GM19239 (cell line): ENCODE measurements around the gene NFATC3.

Experiments used
- DNase-seq: peaks from one replicate; pipeline ENCODE4 v3.0.0; 2011; ENCODE audit warnings: low spot score; ENCODE audit not compliant: insufficient read length
- FAIRE-seq: peaks from 2 replicates; lab custom pipeline; 2011; peaks lifted over from hg19 to GRCh38; lab: Jason Lieb, UNC

Gene NFATC3

DNA sequence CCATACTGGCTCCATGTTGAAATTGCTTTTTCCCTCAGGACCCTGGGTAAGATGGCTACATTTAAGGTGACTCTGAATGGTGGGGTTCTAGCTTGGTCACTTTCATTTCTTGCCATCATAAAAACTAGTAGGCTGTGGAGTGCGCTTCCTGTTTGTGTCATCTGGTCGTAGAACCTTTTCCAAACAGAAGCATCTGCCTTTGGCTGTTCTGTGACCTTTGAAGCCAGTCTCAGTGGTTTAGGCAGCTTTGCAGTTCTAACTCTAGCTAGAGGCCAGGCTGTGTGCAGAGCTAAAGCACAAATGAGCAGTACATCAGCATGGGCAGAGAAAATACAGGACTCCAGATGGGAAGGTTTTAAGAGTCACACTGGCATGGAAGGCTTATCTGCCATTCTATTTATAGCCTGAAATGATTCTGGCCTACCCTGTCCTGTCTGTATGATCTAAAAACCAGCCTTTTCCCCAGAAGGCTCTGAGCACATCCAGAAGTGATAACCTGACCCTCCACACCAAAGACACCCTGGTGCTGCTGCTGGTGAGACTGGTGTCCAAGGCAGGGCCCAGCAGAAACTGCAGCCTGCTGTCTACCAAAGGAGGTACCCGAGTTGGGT lies 142.1 kb downstream of the NFATC3 start:
- FAIRE-seq (peak; percentile 90), DNase-seq (peak; percentile 33)

DNA sequence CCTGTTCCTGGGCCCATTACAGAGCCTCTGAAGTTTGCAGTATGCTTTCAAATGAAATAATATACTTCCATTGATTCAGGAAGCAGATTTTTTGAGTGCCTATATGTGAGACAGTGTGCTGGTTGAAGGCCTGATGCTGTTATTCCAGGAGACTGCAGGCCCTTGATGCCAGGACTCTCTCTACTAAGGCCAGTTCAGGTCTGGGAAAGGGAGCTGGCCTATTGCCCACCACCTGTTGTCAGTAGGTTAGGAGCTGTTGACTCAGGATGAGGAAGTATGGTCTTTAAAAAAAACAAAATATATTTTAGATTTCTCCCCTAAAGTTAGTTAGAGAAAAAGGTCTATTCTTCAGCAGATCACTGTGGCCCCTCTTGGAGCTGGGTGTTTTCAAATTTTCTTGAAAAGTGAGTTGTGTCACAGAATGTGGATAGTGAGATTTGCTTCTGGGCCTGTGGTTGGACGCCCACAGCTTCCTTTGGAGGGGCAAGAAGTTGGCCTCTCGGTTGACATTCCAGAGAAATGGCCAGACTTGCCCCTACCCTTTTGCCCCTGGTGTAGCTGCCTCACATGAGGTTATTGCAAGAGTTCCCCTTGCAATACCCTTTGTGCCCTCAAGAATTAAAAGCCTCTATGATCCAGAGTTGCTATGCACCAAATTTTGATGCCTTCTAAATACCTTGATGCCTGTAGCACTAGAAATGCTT lies 142.8 kb downstream of the NFATC3 start:
- FAIRE-seq: no peak
- DNase-seq: no peak

DNA sequence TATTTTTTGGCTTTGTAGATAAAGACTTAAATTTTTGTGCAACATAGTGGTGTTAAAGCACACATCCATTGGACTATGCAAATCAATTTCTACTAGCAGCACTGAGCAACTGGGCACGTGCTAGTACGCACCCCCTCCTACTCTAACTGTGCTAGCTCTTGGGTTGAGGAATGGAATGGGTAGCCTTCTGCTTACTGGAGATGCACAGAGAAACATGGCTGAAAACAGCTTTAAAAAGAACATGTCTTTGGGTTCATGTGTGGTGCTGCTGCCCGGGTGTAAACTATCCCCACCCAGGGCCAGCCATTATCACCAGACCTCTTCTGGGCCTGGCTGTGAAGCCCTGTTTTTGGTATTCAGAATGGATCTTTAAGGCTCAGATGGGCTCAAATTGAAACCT lies 143.5 kb downstream of the NFATC3 start:
- FAIRE-seq (no peak), DNase-seq (no peak)

DNA sequence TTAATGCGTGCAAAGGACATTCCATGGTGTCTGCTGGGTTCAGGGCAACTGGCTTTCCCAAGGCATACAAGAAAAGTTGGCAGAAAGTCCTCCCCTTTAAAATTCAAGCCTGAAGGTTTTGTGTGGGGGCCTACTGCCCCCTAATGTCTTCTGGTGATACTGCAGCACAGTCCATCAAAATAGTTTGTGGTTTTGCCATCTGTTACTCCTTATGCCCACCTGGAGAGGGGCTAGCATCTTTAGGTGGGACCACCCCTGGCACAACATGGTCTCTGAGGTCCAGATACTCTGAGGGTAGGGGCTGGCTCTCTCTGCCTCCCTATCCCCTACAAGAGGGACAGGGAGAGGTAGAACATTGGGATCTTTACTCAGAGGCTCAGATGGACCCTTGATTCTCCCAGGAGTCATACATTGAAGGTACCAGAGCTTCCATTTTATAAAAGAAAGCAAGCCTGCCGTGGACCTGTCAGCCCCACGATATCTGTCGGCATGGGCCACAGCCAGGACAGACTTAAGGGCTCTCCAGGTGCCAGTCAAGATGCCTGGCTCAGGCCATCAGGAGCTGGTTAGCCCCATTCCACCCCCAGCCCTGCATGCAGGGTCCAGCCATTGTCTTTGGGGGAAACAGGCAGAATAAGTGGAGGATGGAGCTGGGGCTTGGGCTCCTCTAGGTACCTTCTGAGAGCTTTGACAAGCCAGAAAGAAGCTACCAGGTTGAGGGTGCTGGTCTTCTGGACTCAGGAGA lies 144.4 kb downstream of the NFATC3 start:
- DNase-seq: peak; percentile 40
- peak; percentile 92 for FAIRE-seq

DNA sequence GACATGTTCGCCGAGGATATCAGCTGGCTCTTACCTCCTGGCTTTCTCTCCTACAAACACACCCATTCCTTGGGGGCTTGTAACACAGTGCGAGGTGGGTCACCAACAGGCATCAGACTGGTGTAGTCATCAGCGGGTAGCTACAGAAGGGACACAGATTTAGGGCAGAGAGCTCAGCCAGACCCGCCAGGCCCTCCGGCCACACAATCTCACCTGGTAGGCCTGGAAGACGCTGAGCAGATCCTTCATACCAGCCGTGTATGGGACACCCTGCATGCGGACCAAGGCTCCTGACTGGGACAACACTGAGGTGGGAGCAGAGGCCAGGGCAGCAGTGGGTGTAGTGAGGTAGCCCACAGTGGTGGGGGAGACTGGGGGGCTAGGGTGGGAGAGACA lies 145.0 kb downstream of the NFATC3 start:
- no peak for DNase-seq
- no peak for FAIRE-seq

DNA sequence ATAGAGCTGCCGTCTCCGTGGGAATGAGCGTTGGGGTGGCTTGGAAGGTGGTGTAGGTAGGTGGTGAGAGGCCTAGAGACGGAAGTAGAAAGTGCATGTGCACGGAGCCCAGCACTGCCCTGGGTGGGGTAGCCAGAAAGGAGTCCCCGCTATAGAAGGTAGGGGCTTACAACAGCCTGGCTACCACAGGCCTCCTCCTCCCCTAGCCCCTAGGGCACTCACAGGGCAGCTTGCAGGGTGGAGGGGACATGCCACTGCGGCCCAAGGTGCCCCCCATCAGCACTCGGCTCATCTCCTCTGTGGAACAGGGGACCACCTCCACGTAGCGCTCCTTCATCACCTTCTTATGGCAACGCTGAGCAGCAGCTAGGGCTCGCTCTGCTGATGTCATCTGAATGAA lies 145.8 kb downstream of the NFATC3 start:
- DNase-seq (no peak), FAIRE-seq (no peak)

DNA sequence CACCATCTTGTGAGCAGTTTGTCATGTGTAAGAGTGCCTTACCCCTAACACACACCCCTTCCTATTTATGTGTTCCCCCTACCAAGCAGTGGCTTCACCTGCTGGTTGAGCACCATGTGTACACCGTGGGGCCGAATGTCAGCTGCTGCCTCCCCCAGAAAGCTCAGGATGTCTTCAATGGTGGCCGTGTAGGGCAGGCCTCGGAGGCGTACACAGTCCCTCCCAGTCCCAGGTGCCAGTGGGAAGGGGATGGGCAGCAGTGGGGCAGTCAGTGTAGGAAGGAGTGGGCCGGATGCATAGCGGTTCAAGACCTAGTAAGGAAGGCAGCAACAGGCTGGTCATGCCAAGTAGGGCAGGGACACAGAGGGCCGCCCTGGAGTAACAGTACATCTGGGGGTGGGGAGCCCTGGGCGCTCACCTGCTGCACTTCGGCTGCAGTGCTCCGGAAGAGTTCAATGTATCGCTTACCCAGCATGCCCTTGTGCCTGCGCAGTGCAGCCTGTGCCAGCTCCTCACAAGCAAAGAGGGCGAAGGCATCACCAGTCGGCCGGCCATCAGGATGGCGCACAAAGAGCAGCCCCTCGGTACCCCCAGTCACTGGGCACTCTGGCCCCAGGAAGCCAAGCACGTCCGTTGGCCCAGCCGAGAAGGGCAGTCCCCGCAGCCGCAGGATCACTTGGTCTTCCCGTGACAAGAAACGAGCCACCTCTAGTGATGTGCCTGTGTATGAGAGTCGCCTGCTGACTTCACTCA lies 146.4 kb downstream of the NFATC3 start:
- DNase-seq: no peak
- FAIRE-seq: no peak

DNA sequence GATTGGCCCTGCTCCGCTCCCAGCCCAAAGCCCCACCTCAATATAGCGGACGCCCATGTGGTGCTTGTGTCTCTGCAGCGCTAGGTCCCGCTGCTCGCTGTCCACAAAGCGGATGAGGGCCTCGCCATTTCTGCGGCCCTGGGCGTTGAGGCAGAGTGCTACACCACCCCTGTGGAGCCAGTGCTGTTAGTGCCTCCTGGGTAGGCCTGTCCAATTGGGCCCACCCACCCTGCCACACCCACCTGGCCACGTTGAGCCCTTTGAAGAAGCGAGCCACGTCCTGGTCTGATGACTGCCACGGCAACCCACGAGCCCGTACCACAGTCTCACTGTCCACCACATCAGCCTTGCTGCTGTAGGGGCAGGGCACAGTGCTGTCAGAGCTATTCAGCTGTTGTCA lies 147.2 kb downstream of the NFATC3 start:
- FAIRE-seq (no peak), DNase-seq (no peak)

DNA sequence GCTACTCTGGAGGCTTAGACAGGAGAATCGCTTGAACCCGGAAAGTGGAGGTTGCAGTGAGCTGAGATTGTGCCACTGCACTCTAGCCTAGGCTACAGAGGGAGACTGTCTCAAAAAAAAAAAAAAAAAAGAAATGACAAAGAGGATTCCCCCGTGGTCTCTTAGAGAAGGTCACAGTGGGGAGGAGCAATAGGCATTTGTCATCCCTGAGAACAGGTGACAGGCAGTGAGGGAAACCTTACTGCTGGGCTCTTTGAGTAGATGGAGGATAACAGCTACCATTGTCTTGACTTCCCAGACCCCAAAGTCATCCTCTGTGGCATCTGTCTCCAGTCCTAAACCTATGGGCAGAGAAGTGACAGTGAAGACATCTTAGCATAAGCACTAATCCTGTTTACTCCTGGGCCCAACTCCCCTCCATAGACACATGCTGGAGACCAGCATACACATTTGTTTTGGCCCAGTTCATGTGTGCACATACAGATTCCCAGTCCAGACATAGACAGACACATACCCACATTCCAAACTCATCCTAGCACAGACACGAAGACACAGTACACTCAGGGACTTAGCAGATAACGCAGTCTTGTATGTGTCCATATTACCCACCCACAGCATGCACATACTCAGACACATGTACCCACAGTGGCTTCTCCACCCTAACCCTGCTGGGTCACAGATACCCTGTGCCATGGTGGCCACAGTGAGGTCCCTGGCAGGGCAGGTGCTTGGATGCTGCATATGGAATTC lies 148.1 kb downstream of the NFATC3 start:
- DNase-seq (no peak), FAIRE-seq (no peak)

DNA sequence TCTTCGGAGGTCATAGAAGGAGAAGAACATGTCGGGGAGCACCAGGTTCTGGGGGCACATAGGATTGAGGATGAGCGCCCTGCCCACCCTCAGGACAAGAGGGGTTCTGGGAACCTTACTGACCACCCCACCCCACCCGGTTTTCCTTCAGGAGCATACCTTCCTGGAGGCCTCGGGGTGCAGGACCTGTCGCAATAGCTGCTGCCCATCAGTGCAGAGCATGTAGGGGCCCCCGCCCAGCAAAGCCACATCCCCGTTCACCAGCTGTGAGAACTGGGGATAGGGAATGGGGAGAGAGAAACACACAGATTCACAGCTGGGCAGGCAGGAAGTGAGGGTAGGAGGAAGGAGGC lies 148.6 kb downstream of the NFATC3 start:
- FAIRE-seq: no peak
- no peak for DNase-seq

DNA sequence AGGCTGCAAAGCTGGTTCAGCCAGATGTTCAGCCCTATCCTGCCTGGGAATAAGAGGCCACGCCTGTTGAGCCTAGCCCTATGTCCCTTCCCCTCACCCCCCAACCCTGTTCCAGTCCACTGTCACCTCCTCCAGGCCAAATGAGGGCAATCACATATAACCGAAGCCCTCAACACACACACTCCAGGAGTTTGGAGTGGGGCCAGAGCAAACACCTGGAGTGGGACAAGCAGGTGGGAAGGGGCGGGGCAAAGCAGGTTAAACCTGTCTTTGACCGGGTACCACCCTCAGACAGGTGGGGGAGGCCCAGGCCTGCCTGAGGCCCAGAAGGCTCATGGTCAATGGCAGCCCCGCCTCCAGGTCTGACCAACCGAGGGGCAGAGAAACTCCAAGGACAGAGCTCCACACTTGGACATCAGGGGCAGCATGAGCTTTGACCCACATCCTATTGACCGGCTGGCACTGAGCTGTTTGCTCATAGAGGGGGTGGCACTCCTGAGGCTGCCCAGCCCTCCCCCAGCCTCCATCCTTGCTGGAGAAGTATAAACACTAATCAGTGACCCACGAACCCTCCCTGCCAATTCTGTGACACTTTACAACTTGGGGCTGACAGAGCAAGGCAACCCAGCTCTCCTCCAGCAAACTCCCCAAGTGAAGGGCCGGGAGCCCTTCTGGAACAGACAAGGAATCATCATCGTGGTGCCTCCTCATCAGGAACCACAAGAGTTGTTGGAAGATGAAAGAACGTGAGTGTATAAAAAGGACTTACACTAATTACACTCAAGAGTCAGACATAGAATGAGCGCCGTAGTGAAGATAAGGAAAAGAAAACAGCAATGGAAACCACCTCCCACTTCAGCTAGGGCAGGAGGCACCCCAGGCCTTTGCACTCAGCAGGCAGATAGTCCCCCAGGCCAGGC lies 149.3 kb downstream of the NFATC3 start:
- FAIRE-seq: no peak
- no peak for DNase-seq

DNA sequence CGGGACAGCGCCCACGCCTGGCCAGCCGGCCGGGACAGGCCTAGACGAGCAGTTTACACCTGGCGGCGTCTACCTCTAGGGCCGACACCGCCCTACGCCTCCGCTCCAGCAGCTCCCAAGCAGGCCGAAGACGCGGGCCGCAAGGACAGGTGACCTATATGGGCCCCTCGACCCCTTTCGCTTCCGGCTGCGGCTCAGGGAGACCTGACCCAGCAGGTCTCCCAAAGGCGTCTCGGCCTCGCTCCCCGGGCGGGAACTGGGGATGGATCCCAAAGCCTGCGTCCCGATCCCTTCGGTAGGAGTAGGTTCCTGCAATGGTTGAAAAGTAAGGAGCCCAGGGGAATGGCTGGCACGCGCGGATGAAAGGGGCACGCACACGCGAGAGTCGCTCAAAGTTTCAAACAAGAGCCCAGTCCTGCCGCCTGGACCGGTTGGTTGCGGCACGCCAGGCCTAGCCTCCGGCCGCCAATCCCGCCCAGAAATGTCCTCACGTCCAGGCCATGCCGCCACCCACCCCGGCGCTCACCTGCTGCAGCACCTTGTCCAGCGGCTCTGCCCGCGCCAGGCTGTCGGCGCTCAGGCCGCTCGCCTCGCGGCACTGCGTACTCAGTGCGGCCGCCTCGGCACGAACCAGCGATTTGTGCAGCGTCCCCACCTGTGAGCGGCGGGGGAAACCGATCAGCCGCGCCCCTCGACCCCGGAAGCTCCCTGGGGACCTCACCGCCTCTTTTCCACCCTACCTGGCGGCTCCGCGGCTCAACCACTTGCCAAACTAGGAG lies 150.1 kb downstream of the NFATC3 start:
- DNase-seq: no peak
- no peak for FAIRE-seq

DNA sequence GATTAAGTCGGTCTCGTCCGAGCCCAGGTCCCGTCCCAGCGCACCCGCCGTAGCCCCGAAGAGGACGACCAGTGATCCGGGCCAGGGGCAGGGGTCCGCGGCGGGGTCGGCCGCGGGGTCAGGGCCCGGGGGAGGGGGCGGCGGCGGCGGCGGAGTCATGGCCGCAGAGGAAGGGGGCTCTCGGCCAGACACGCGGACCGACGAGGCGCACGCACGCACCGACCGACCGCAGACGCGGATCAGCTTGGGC lies 150.6 kb downstream of the NFATC3 start, which contains the start of gene ESRP2:
Gene ESRP2 (minus strand): TSS at position 241 of the 250 bp plus-strand sequence. CDS start 82 bp downstream, at position 159.
- FAIRE-seq (no peak), DNase-seq (no peak)

DNA sequence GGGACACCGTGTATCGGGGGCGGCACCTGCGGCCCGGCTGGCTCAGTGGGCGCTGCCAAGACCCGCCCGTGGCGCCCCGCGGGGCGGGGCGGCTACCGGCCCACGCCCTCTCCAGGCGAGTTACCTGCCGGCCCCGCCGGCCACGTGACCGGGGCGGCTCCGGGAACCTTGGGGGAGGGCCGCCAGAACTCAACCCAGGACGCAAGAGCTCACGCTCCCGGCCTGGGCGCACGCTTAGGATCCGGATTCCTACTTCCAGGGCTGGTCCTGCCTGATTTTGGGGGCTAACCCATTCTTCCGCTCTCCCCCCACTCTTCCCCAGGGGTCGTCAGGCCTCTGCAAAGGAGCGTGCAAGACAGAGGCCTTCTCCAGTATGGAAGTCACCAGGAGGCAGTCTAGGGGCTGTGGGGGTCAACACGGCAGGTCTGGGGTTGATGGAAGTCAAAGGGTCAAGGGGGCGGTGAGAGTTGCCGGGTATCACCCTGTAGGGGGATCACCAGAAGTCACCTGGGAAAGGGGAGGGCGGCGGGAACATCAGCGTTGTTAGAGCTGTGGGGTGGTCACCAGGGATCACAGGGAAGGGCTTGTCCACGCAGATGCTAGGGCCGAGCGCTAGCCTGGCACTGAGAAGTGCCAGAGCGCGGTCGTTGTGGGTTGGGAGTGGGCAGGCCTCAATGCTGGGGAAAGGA lies 151.1 kb downstream of the NFATC3 start:
- DNase-seq (peak; percentile 41), FAIRE-seq (peak; percentile 33)

DNA sequence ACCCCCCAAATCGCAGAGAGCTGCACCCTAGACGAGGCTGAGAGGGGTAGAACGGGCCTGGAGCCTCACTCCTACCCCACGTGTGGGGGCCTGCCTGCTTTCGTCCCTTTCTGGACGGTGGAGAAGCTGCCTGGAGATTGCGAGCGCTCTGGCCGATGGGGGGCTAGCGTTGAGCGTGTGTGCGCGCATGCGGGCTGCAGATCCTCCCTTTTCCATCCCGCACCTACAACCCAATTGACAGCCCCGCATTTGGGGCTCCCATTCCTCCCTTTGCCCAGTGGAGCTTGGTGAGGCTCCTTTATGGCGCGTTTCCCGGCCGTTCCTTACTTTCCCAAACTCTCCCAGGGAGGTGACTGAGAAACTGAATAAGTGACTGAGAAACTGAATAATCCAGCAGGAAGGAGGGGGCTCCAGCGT lies 151.7 kb downstream of the NFATC3 start:
- DNase-seq (peak; percentile 51), FAIRE-seq (no peak)

DNA sequence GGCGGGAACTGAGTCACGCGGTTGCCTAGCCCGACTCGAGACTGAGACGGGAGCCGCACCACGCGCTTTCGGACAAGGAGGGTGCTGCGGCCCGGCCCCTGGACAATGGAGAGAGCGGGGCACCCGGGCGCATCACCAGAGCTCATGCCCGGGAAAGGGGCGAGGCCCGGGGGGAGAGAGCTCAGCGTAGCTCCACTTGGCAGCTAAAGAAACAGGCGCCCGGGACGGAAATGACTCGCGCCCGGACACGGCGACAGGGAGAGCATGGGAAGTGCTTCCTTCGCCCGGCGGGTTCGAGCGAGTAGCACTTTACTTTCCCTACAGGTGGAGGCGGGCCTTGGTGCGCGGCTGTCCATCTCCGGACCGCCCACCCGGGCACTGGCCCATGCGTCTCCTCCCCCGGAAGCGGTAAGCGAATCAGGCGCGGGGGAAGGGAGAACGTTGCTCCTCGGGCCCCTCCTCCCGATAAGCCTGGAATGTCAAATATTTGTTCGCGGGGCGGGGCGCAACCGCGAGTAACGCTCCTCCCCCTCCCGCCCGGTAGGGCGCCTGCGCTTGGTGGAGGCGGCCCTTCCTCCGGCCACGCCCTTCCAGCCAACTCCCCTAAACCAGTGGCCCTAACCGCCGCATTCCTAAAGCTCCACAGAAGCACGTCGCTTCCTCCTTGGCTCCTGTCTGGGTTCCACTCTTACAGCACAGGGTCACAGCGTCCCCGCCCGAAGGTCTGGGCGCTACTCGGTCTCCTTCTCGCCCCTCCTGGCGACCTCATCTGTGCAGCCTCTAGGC lies 152.3 kb downstream of the NFATC3 start:
- DNase-seq (peak; percentile 96), FAIRE-seq (peak; percentile 97)

DNA sequence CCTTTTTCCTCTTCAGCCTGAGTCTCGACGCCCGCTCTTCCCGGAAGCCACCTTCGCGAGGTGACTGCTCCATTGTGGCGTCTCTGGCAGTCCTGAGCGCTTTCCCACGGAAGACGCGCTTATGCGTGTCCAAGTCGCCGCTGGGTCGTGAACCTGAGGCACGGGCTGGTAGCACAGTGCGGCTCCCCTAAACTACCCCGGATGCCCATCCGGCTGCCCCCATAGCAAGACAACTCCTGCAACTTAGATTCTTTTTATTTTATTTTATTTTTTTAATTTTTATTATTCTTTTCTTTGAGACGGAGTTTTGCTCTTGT lies 152.8 kb downstream of the NFATC3 start:
- FAIRE-seq (no peak), DNase-seq (no peak)
